RWPE2 (cell line): ENCODE results near the gene SH2B2.

Experiments used
- ATAC-seq: fragments of 200-7000 bp; cut with Tn5 transposase; 3 replicates; pipeline ENCODE4 v1.9.1; 2021; ENCODE audit warnings: low read depth
- DNase-seq: peaks from one replicate; pipeline ENCODE4 v3.0.0-alpha.2; 2020; ENCODE audit warnings: low spot score
- H3K27ac ChIP-seq: fragments of 450-650 bp; 2 replicates; pipeline ENCODE4 v1.5.1; 2017; ENCODE audit warnings: mild to moderate bottlenecking; ENCODE audit not compliant: poor library complexity, severe bottlenecking
- H3K27me3 ChIP-seq: fragments of 250-450 bp; sonication (Bioruptor Pico); 2 replicates; pipeline ENCODE4 v1.5.1; 2021; ENCODE audit warnings: mild to moderate bottlenecking, moderate library complexity; ENCODE audit not compliant: insufficient read depth, poor library complexity, severe bottlenecking
- H3K36me3 ChIP-seq: fragments of 250-450 bp; sonication (Bioruptor Pico); 2 replicates; pipeline ENCODE4 v1.5.1; 2020; ENCODE audit warnings: low read depth, mild to moderate bottlenecking, moderate library complexity
- H3K4me1 ChIP-seq: fragments of 250-450 bp; sonication (Bioruptor Pico); 2 replicates; pipeline ENCODE4 v1.5.1; 2021; ENCODE audit warnings: mild to moderate bottlenecking, moderate library complexity; ENCODE audit not compliant: insufficient read depth, poor library complexity, severe bottlenecking
- H3K4me3 ChIP-seq: fragments of 250-450 bp; sonication (Bioruptor Pico); 2 replicates; pipeline ENCODE4 v1.5.1; 2021; ENCODE audit warnings: mild to moderate bottlenecking, moderate library complexity; ENCODE audit not compliant: severe bottlenecking
- H3K9me3 ChIP-seq: fragments of 250-450 bp; sonication (Bioruptor Pico); 2 replicates; pipeline ENCODE4 v1.5.1; 2021; ENCODE audit warnings: mild to moderate bottlenecking, moderate library complexity; ENCODE audit not compliant: severe bottlenecking
- CTCF ChIP-seq: fragments of 450-650 bp; IDR thresholded peaks from one replicate; pipeline ENCODE4 v1.5.1; 2017; ENCODE audit warnings: mild to moderate bottlenecking, moderate library complexity; ENCODE audit not compliant: poor library complexity, severe bottlenecking

The SH2B2 gene

GRCh38 chr7:102277901-102278300 lies 8.8 kb upstream of the SH2B2 start:
- ATAC-seq (no peak), DNase-seq (no peak)

DNA sequence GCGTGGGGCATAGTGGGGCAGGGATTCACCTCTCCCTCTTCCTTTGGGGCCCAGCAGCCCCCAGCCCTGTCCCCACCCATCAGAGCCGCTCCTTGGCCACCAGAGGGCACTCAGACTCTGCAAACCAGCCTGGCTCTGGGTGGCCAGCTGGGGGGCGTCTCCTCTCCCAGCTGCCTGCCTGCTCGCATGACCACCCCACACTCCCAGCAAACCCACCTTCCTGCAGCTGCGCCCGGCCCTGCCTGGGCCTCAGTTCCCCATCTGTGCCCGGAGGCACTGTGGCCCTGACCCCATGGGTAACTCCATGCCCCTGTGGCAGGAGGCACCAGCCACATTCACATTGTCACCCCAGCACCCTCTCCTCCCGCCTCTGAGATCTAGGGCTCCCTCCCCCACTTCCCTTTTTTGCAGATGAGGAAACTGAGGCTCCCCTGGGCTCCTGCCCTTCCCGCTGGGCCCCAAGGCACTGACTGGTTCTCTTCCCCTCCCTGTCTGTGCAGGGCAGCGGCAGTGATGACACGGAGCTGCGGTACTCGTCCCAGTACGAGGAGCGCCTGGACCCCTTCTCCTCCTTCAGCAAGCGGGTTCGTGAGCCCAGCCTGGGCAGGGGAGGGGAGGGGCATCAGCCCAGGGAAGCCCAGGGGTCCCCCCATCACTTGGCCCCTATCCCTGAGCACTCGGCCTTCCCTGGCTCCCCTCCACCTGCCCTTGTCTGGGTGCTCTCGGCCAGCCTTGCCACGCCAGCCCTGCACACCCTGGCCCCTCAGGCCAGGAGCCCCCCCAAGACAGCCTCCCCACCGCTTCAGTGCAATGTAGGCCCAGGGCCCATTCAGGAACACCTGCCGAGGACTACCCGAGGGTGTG lies 6.9 kb upstream of the SH2B2 start:
- H3K27ac ChIP-seq = no peak overlapping the region
- ATAC-seq (peak; percentile 83), DNase-seq (no peak)
- no peaks in the 10 kb centered on the region for H3K4me1 ChIP-seq
- no peaks in the 10 kb centered on the region for H3K9me3 ChIP-seq
- H3K27me3 ChIP-seq = no peaks in the 10 kb centered on the region
- H3K4me3 ChIP-seq = no peak overlapping the region
- no peaks in the 10 kb centered on the region for H3K36me3 ChIP-seq
- TF ChIP-seq CTCF = peak; percentile 84

More at GRCh38 chr7:102277901-102278300, 8.8 kb upstream of the SH2B2 start:
- no peaks in the 10 kb centered on the region for H3K36me3 ChIP-seq
- no peak overlapping the region for H3K4me3 ChIP-seq
- H3K9me3 ChIP-seq = no peaks in the 10 kb centered on the region
- no peak overlapping the region for H3K27ac ChIP-seq
- H3K4me1 ChIP-seq = peaks cover 6% of the 10 kb centered on the region
- H3K27me3 ChIP-seq = no peaks in the 10 kb centered on the region
- no peak for TF ChIP-seq CTCF

GRCh38 chr7:102280521-102280920 lies 6.1 kb upstream of the SH2B2 start:
- DNase-seq (no peak), ATAC-seq (no peak)
- Histone ChIP-seq H3K4me1 (no peaks in the 10 kb centered on the region), H3K27ac (no peak overlapping the region), H3K27me3 (no peaks in the 10 kb centered on the region), H3K9me3 (no peaks in the 10 kb centered on the region), H3K4me3 (no peak overlapping the region), H3K36me3 (no peaks in the 10 kb centered on the region)
- TF ChIP-seq CTCF = no peak

DNA sequence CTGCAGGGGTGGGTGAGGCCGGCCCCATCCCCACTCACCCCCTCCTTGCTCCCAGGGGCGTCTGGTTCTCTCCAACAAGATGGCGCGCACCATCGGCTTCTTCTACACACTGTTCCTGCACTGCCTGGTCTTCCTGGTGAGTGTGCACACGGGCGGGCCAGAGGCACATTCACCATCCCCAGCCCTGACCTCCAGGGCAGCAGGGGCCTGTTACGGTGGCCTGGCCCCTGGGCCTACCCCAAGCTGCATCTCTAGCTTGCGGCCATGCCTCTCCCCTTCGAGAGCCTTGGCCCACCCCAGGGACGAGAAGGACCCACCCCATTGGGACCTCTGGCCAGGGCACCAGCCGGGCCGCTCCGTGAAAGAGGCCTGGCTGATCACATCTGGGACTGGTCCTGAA lies 4.9 kb upstream of the SH2B2 start:
- Histone ChIP-seq H3K36me3 (no peaks in the 10 kb centered on the region), H3K4me3 (no peak overlapping the region), H3K27me3 (no peaks in the 10 kb centered on the region), H3K4me1 (no peaks in the 10 kb centered on the region), H3K9me3 (no peaks in the 10 kb centered on the region), H3K27ac (no peak overlapping the region)
- no peak for DNase-seq
- no peak for ATAC-seq
- no peak for TF ChIP-seq CTCF
